GM23248 (cell line): ENCODE results near the gene UBR2. TPM values are rescaled to one million over a fixed set of nuclear protein-coding genes. Genes with fewer than 3 reads are reported as not detected.
"Not testable (repeated sequence)": the region's sequence is repeated elsewhere in the genome, so short reads cannot be mapped to it uniquely, and the experiment has no call there.

Experiments used
- DNase-seq: peaks from one replicate; pipeline ENCODE4 v3.0.0-alpha.2; 2015
- H2AFZ ChIP-seq: fragments of 200-600 bp; sonication (generic); 2 replicates; pipeline ENCODE4 v1.6.1; 2016; ENCODE audit warnings: antibody characterized with exemption
- H3F3A ChIP-seq: fragments of 200-600 bp; sonication (generic); 2 replicates; pipeline ENCODE4 v1.6.1; 2016; ENCODE audit warnings: mild to moderate bottlenecking, antibody characterized with exemption, mixed run types; ENCODE audit not compliant: insufficient read depth
- H3K27ac ChIP-seq: fragments of 200-600 bp; sonication (generic); 2 replicates; pipeline ENCODE4 v1.5.1; 2016; ENCODE audit warnings: mild to moderate bottlenecking
- H3K27me3 ChIP-seq: fragments of 200-600 bp; sonication (generic); replicated peaks from 2 replicates; pipeline ENCODE4 v1.6.1; 2016; ENCODE audit warnings: mild to moderate bottlenecking; ENCODE audit not compliant: insufficient read depth
- H3K36me3 ChIP-seq: fragments of 200-600 bp; sonication (generic); 2 replicates; pipeline ENCODE4 v1.6.1; 2016; ENCODE audit warnings: low read depth, mild to moderate bottlenecking
- H3K4me1 ChIP-seq: fragments of 200-600 bp; sonication (generic); 2 replicates; pipeline ENCODE4 v1.6.1; 2016; ENCODE audit warnings: mild to moderate bottlenecking; ENCODE audit not compliant: insufficient read depth
- H3K4me2 ChIP-seq: fragments of 200-600 bp; sonication (generic); one replicate; pipeline ENCODE4 v1.6.1; 2016; ENCODE audit warnings: mild to moderate bottlenecking; ENCODE audit not compliant: unreplicated experiment
- H3K4me3 ChIP-seq: fragments of 200-600 bp; sonication (generic); 2 replicates; pipeline ENCODE4 v1.5.1; 2016; ENCODE audit warnings: mild to moderate bottlenecking
- H3K79me2 ChIP-seq: fragments of 200-600 bp; sonication (generic); 2 replicates; pipeline ENCODE4 v1.6.1; 2016; ENCODE audit warnings: mild to moderate bottlenecking; ENCODE audit not compliant: insufficient read depth
- H3K9ac ChIP-seq: fragments of 200-600 bp; sonication (generic); 2 replicates; pipeline ENCODE4 v1.6.1; 2016; ENCODE audit warnings: mild to moderate bottlenecking
- H3K9me2 ChIP-seq: fragments of 200-600 bp; sonication (generic); 2 replicates; pipeline ENCODE4 v1.6.1; 2016; ENCODE audit warnings: mixed run types, mild to moderate bottlenecking, moderate library complexity; ENCODE audit not compliant: insufficient read depth
- H3K9me3 ChIP-seq: fragments of 200-600 bp; sonication (generic); one replicate; pipeline ENCODE4 v1.6.1; 2017; ENCODE audit warnings: low read depth
- H4K20me1 ChIP-seq: fragments of 200-600 bp; sonication (generic); 2 replicates; pipeline ENCODE4 v1.6.0; 2016; ENCODE audit not compliant: insufficient read depth
- EZH2 ChIP-seq: fragments of 200-600 bp; sonication (generic); IDR thresholded peaks from 2 replicates; pipeline ENCODE4 v1.6.1; 2018; ENCODE audit warnings: antibody characterized with exemption, mild to moderate bottlenecking; ENCODE audit not compliant: insufficient read depth, poor library complexity, severe bottlenecking
- EZH2phosphoT487 ChIP-seq: fragments of 200-600 bp; sonication (generic); IDR thresholded peaks from 2 replicates; pipeline ENCODE4 v1.6.1; 2018; ENCODE audit warnings: antibody characterized with exemption, moderate library complexity, mild to moderate bottlenecking, low read depth; ENCODE audit not compliant: insufficient read depth
- WGBS, 2 experiments: methylation state at CpG; one replicate each; pipeline ENCODE4 v1.1.6; 2015 to 2017; ENCODE audit warnings: low lambda C conversion rate in 2 of 2, low coverage in 1 of 2; ENCODE audit errors: missing lambda C conversion rate in 2 of 2; 5-methylcytosine and 5-hydroxymethylcytosine counted together
- in situ Hi-C: fragments of 300-500 bp; cut with MboI; formaldehyde crosslinking; loops from 2 replicates; pipeline ENCODE4 v1.15.0; 2020
- polyA plus RNA-seq: library from polyadenylated mRNA; unstranded; fragments of >200 nt; fragmentation: Nextera tagmentation; extraction: Ambion mirVana; gene quantifications from 2 replicates; pipeline ENCODE4 v1.2.1, GENCODE V29; 2016
- total RNA-seq: library from RNA; depleted of rRNA; stranded (reverse); fragments of >200 nt; shearing (Covaris generic); gene quantifications from 2 replicates; pipeline ENCODE4 v1.2.3, GENCODE V29; 2014

Gene UBR2
- total and polyA plus RNA-seq, 2 experiments from 2014 or later = 8.5 to 23.3 TPM

- DNase-seq = no peak
- Histone ChIP-seq H3K4me1 (peaks cover 6% of the 10 kb centered on the region; the same call in 1 of the 2 replicates), H3K9ac (no peak overlapping the region), H3K79me2 (peaks cover 40% of the 10 kb centered on the region), H3K27ac (no peak overlapping the region), H2AFZ (peak overlapping the region; percentile 98), H3K9me2 (no peaks in the 10 kb centered on the region), H3K27me3 (no peaks in the 10 kb centered on the region), H4K20me1 (no peaks in the 10 kb centered on the region), H3F3A (0 out of 2 replicates have a peak, but pooled peaks cover 7% of the 10 kb centered on the region), H3K36me3 (no peaks in the 10 kb centered on the region), H3K4me2 (peak overlapping the region; percentile 95), H3K9me3 (no peaks in the 10 kb centered on the region), H3K4me3 (peak overlapping the region; percentile 99)
- no peak for TF ChIP-seq EZH2phosphoT487
- TF ChIP-seq EZH2 = no peak
- in situ Hi-C loops = no loop called here
- 68 to 75% methylated on average over 6 of the region's 6 CpGs for WGBS, 2 experiments
These were observed 932 bp upstream of the UBR2 start for GRCh38 chr6:42562788-42563405.

- no peak for DNase-seq
- Histone ChIP-seq H3K4me3 (peak overlapping the region; percentile 99), H3K27ac (peak overlapping the region; percentile 94), H3K27me3 (no peaks in the 10 kb centered on the region), H3F3A (peaks cover 15% of the 10 kb centered on the region), H3K4me2 (peak overlapping the region; percentile 95), H3K36me3 (no peaks in the 10 kb centered on the region), H4K20me1 (no peaks in the 10 kb centered on the region), H3K9ac (peak overlapping the region; percentile 97), H3K79me2 (peaks cover 51% of the 10 kb centered on the region), H2AFZ (peak overlapping the region; percentile 98), H3K9me3 (no peaks in the 10 kb centered on the region), H3K4me1 (peaks cover 14% of the 10 kb centered on the region), H3K9me2 (no peaks in the 10 kb centered on the region)
- WGBS, 2 experiments = 1 to 2% methylated on average over 11 of the region's 11 CpGs
- TF ChIP-seq EZH2phosphoT487 = no peak
- TF ChIP-seq EZH2 = no peak
- in situ Hi-C loops = no loop called here
These were observed 637 bp downstream of the UBR2 start for GRCh38 chr6:42564506-42564825.

- peak overlapping the region; percentile 18; the same call in 1 of the 2 replicates for H3K27ac ChIP-seq
- H3K4me3 ChIP-seq = peak overlapping the region; percentile 99
- in situ Hi-C loops = no loop called here
- peaks cover 67% of the 10 kb centered on the region for H3K79me2 ChIP-seq
- no peaks in the 10 kb centered on the region for H3K9me2 ChIP-seq
- H3K27me3 ChIP-seq = no peaks in the 10 kb centered on the region
- H2AFZ ChIP-seq = peak overlapping the region; percentile 98; the same call in 1 of the 2 replicates
- H3K36me3 ChIP-seq = no peaks in the 10 kb centered on the region
- 61 to 65% methylated on average over 15 of the region's 15 CpGs for WGBS, 2 experiments
- peak overlapping the region; percentile 97 for H3K9ac ChIP-seq
- no peaks in the 10 kb centered on the region for H3K9me3 ChIP-seq
- TF ChIP-seq EZH2 = no peak
- no peak for TF ChIP-seq EZH2phosphoT487
- H4K20me1 ChIP-seq = no peaks in the 10 kb centered on the region
- peaks cover 19% of the 10 kb centered on the region for H3K4me1 ChIP-seq
- DNase-seq = peak; percentile 20
- peak overlapping the region; percentile 95 for H3K4me2 ChIP-seq
- peaks cover 19% of the 10 kb centered on the region for H3F3A ChIP-seq
These were observed 2.2 kb downstream of the UBR2 start for GRCh38 chr6:42565823-42566613.

GRCh38 chr6:42566614-42567208, 2.9 kb downstream of the UBR2 start:
- Histone ChIP-seq H2AFZ (no peak overlapping the region), H3K9ac (no peak overlapping the region), H3K9me2 (no peaks in the 10 kb centered on the region), H3K4me3 (no peak overlapping the region), H3K4me1 (peaks cover 19% of the 10 kb centered on the region), H3K4me2 (no peak overlapping the region), H3K9me3 (no peaks in the 10 kb centered on the region), H3K36me3 (no peaks in the 10 kb centered on the region), H3K79me2 (peaks cover 74% of the 10 kb centered on the region), H3F3A (peaks cover 19% of the 10 kb centered on the region), H3K27ac (no peak overlapping the region), H3K27me3 (no peaks in the 10 kb centered on the region), H4K20me1 (no peaks in the 10 kb centered on the region)
- TF ChIP-seq EZH2phosphoT487 (no peak), EZH2 (no peak)
- WGBS, 2 experiments = 75 to 78% methylated on average over 5 of the region's 5 CpGs
- DNase-seq = no peak
- in situ Hi-C loops = no loop called here

- DNase-seq, in situ Hi-C loops, H3K9me2 ChIP-seq, H3K4me2 ChIP-seq, H3K9ac ChIP-seq, H2AFZ ChIP-seq, H3K27me3 ChIP-seq, H3K4me3 ChIP-seq, H3K27ac ChIP-seq, H3K36me3 ChIP-seq, H3K9me3 ChIP-seq, H4K20me1 ChIP-seq: not testable (repeated sequence)
- Histone ChIP-seq H3K4me1 (peaks cover 19% of the 10 kb centered on the region), H3K79me2 (peaks cover 79% of the 10 kb centered on the region), H3F3A (peaks cover 19% of the 10 kb centered on the region)
- 83 to 93% methylated on average over 4 of the region's 4 CpGs for WGBS, 2 experiments
These were observed 3.4 kb downstream of the UBR2 start for GRCh38 chr6:42567237-42567636.
